ENCODE results near the gene FAM131A.

- TF ChIP-seq CTCF (IDR thresholded peaks at IDR 0.05; ENCODE audit: insufficient read depth, low read length, poor library complexity, severe bottlenecking) (no peak), EZH2phosphoT487 (conservative IDR thresholded peaks at IDR 0.05; ENCODE audit: low read length) (no peak)
Measured at GRCh38 chr3:184368116-184368515, 30.7 kb downstream of the FAM131A start.

All from SU-DHL-6 (cell line).